Measurements from ENCODE around the gene LONRF3. TPM values are rescaled to one million over a fixed set of nuclear protein-coding genes. Genes with fewer than 3 reads are reported as not detected.

Gene LONRF3
- 0.05 TPM for polyA plus RNA-seq (2012; ENCODE audit: low read depth, missing spikeins)

DNA sequence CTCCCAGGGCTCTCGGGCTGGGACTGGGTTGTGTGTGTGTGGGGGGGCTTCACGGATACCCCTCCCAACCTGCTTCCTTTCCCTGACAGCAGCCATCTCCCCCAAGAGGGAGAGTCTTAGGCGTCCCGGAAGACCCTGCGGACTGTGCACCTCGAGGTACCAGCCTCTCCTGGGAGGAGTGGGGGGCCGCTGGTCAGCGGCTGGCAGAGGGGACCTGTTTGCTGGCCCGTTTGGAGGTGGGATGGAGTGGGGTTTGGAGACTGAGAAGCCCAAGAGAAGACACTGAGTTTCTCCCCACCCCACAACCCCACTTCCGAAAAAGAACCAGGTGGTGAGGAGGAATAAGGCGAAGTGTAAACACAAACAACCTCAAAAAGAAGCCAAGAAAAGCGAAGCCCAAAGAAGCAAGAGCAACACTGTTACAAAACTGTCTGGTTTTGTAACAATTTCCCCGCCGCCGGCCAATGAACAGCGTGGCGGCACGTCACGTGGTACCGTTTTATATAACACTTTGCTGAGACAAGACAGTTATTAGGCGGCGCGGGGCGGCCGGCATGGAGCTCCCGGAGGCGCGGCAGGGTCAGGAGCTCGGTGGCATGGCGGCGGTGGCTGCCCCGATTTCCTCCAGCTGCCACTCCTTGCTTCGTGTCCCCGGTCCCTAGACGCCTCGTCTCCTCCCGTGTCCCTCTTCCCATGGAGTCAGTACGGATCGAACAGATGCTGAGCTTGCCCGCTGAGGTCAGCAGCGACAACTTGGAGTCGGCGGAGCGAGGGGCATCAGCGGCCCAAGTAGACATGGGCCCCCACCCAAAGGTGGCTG lies at the start of gene LONRF3:
LONRF3 (plus strand) TSS at position 531 of the 820 bp plus-strand sequence; CDS start at position 694, 163 bp downstream.
- no peak for DNase-seq (ENCODE audit: insufficient read length, low spot score)
- TF ChIP-seq TAF1 (IDR thresholded peaks at IDR 0.05; ENCODE audit: low read depth, low read length) (no peak), POLR2A (IDR thresholded peaks at IDR 0.05; ENCODE audit: low read depth, low read length) (no peak), PAX5 (IDR thresholded peaks at IDR 0.05; ENCODE audit: insufficient read depth, low read length, severe bottlenecking) (no peak), SPI1 (IDR thresholded peaks at IDR 0.05; ENCODE audit: low read depth, low read length) (no peak), POU2F2 (IDR thresholded peaks at IDR 0.05; ENCODE audit: low read depth, low read length) (no peak), POLR2AphosphoS5 (IDR thresholded peaks at IDR 0.05; ENCODE audit: low read depth, low read length) (no peak)
- no peak for FAIRE-seq

DNA sequence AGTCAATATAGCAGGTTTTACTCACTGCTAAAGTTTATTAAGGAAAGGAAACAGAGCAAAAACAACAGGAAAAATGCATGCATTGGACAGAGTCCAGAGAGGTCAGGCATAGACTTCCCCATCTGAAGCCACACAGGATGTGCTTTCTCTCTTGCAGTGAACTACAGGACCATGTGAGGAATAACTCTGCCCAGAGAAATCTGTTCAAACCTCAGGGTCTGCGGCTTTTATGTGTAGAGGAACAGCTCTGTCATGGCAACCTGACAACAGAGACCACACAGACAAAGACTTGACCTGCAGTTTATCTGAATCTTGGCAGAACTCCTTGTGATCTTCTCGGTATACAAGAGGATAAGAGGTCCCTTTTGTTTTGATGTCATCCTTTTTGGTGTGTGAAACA lies 46.3 kb upstream of the LONRF3 start:
- DNase-seq (ENCODE audit: insufficient read length, low spot score) (no peak), FAIRE-seq (no peak)
- TF ChIP-seq POLR2A (IDR thresholded peaks at IDR 0.05; ENCODE audit: low read depth, low read length) (no peak), TAF1 (IDR thresholded peaks at IDR 0.05; ENCODE audit: low read depth, low read length) (no peak), PAX5 (IDR thresholded peaks at IDR 0.05; ENCODE audit: insufficient read depth, low read length, severe bottlenecking) (no peak), POLR2AphosphoS5 (IDR thresholded peaks at IDR 0.05; ENCODE audit: low read depth, low read length) (no peak), SPI1 (IDR thresholded peaks at IDR 0.05; ENCODE audit: low read depth, low read length) (no peak), POU2F2 (IDR thresholded peaks at IDR 0.05; ENCODE audit: low read depth, low read length) (no peak)

DNA sequence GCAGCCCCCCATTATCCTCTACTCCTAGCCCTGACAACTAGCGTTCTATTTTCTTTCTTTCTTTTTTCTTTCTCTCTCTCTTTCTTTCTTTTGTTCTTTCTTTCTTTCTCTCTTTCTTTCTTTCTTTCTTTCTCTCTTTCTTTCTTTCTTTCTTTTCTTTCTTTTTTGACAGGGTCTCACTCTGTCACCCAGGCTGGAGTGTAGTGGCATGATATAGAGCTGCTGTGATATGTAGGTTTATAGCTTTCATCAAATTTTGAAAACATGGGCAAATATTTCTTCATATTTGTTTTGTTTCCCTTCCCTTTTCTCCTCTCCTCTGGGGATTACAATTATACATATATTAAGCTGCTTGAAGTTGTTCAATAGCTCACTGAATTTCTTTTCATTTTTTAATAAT lies 39.1 kb upstream of the LONRF3 start:
- FAIRE-seq (no peak), DNase-seq (ENCODE audit: insufficient read length, low spot score) (no peak)
- TF ChIP-seq SPI1 (IDR thresholded peaks at IDR 0.05; ENCODE audit: low read depth, low read length) (no peak), TAF1 (IDR thresholded peaks at IDR 0.05; ENCODE audit: low read depth, low read length) (no peak), POU2F2 (IDR thresholded peaks at IDR 0.05; ENCODE audit: low read depth, low read length) (no peak), PAX5 (IDR thresholded peaks at IDR 0.05; ENCODE audit: insufficient read depth, low read length, severe bottlenecking) (no peak), POLR2AphosphoS5 (IDR thresholded peaks at IDR 0.05; ENCODE audit: low read depth, low read length) (no peak), POLR2A (IDR thresholded peaks at IDR 0.05; ENCODE audit: low read depth, low read length) (no peak)

DNA sequence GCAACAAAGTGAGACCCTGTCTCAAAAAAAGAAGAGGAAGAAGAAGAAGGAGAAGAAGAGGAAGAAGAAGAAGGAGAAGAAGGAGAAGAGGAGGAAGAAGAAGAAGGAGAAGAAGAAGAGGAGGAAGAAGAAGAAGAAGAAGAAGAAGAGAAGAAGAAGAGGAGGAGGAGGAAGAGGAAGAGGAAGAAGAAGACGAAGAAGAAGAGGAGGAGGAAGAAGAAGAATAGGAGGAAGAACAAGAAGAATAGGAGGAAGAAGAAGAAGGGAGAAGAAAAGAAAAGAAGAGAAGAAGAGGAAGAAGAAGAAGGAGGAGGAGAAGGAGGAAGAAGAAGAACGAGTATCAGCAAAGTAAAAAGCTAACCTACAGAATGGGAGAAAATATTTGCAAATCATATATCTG lies 33.3 kb upstream of the LONRF3 start:
- DNase-seq (ENCODE audit: insufficient read length, low spot score) (no peak), FAIRE-seq (no peak)

DNA sequence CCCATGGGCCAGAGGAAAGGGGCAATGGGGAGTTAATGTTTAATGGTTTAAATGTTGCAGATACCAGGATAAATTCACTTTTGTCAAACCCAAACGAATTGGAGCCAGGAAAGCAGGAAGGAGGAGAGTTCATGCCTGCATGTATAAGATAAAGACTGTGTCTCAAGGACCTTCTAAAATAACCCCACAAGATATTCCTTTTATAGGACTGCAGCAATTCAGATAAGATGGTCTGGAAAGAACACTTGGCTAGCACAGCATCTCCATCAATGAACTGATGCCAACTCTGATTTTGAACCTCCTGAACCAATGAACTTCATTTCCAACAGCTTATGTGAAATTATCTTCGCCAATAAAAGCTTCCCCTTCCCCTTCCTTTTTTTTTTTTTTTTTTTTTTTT lies 31.3 kb upstream of the LONRF3 start:
- no peak for FAIRE-seq

More for the DNA sequence above, 33.3 kb upstream of the LONRF3 start:
- TF ChIP-seq SPI1 (IDR thresholded peaks at IDR 0.05; ENCODE audit: low read depth, low read length) (no peak), POLR2AphosphoS5 (IDR thresholded peaks at IDR 0.05; ENCODE audit: low read depth, low read length) (no peak), TAF1 (IDR thresholded peaks at IDR 0.05; ENCODE audit: low read depth, low read length) (no peak), POLR2A (IDR thresholded peaks at IDR 0.05; ENCODE audit: low read depth, low read length) (no peak), PAX5 (IDR thresholded peaks at IDR 0.05; ENCODE audit: insufficient read depth, low read length, severe bottlenecking) (no peak), POU2F2 (IDR thresholded peaks at IDR 0.05; ENCODE audit: low read depth, low read length) (no peak)

DNA sequence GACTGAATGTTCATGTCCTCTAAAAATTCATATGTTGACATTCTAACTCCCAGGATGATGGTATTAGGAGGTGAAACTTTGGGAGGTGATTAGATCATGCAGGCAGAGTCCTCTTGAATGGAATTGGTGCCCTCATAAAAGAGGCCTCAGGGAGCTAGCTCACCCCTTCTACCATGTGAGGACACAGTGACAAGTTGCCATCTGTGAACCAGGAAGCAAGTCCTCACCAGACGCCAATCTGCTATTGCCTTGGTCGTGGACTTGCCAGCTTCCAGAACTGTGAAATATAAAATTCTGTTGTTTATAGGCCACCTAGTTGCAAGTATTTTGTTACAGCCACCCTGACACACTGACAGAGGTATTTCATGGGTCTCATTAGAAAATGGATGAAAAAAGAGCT lies 28.5 kb upstream of the LONRF3 start:
- TF ChIP-seq PAX5 (IDR thresholded peaks at IDR 0.05; ENCODE audit: insufficient read depth, low read length, severe bottlenecking): no peak
- TF ChIP-seq POLR2A (IDR thresholded peaks at IDR 0.05; ENCODE audit: low read depth, low read length): no peak
- no peak for TF ChIP-seq TAF1 (IDR thresholded peaks at IDR 0.05; ENCODE audit: low read depth, low read length)
- no peak for TF ChIP-seq POU2F2 (IDR thresholded peaks at IDR 0.05; ENCODE audit: low read depth, low read length)
- no peak for TF ChIP-seq SPI1 (IDR thresholded peaks at IDR 0.05; ENCODE audit: low read depth, low read length)
- no peak for TF ChIP-seq POLR2AphosphoS5 (IDR thresholded peaks at IDR 0.05; ENCODE audit: low read depth, low read length)
- DNase-seq (ENCODE audit: insufficient read length, low spot score): no peak
- no peak for FAIRE-seq

More for the DNA sequence above, 31.3 kb upstream of the LONRF3 start:
- no peak for DNase-seq (ENCODE audit: insufficient read length, low spot score)
- TF ChIP-seq POU2F2 (IDR thresholded peaks at IDR 0.05; ENCODE audit: low read depth, low read length): no peak
- no peak for TF ChIP-seq POLR2A (IDR thresholded peaks at IDR 0.05; ENCODE audit: low read depth, low read length)
- TF ChIP-seq PAX5 (IDR thresholded peaks at IDR 0.05; ENCODE audit: insufficient read depth, low read length, severe bottlenecking): no peak
- no peak for TF ChIP-seq POLR2AphosphoS5 (IDR thresholded peaks at IDR 0.05; ENCODE audit: low read depth, low read length)
- TF ChIP-seq TAF1 (IDR thresholded peaks at IDR 0.05; ENCODE audit: low read depth, low read length): no peak
- no peak for TF ChIP-seq SPI1 (IDR thresholded peaks at IDR 0.05; ENCODE audit: low read depth, low read length)

DNA sequence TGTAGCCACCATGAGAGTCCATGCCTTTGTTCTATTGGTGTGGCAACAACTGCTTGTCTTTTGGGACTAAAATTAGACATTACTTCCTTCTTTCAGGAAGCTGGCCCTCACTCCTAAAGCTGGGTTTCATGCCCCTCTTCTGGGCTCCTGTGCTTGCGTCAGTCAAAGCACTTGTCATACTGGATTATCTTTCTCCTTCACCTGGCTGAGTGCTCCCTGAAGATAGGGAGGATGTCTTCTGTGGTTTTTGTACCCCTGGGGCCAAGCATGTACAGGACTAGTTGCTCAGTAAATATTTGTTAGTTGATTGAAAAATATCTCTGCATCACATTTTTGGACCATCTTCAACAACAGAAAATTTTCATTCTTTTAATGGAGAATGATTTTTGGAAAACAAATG lies 26.1 kb upstream of the LONRF3 start:
- DNase-seq (ENCODE audit: insufficient read length, low spot score) (no peak), FAIRE-seq (no peak)
- TF ChIP-seq PAX5 (IDR thresholded peaks at IDR 0.05; ENCODE audit: insufficient read depth, low read length, severe bottlenecking): no peak
- TF ChIP-seq SPI1 (IDR thresholded peaks at IDR 0.05; ENCODE audit: low read depth, low read length): no peak
- TF ChIP-seq POLR2AphosphoS5 (IDR thresholded peaks at IDR 0.05; ENCODE audit: low read depth, low read length): no peak
- no peak for TF ChIP-seq TAF1 (IDR thresholded peaks at IDR 0.05; ENCODE audit: low read depth, low read length)

DNA sequence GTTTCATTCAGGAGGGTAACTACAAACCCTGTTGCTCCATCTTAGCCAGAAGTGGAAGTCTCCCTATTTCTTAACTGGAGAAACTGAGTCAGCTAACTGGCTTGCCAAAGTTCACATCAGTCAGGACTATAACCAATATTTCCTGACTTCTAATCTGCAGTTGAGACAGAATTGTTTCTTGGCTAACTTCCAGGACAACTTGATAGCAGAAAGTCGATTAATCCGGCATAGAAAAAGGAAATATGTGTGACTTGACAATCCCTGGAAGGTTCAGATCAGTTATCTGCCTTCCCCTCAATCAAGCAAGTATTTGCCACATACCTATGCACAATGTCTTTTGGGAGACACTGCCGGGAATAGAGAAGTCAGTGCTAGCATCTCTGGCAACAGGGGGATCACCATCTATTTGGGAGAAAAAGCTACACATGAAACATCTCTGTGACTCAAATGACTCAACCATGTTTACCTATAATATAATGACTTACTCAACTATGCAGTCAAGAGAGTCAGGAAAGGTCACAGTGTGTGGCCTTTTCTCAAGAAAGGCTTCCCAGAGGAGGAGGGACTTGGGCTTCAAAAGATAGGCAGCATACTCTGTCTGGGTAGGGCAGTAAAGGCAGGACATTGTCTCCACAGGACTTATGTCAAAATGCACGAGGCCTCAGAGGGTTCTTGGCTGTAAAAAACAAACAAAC lies 12.4 kb upstream of the LONRF3 start:
- TF ChIP-seq POLR2AphosphoS5 (IDR thresholded peaks at IDR 0.05; ENCODE audit: low read depth, low read length): no peak
- TF ChIP-seq POU2F2 (IDR thresholded peaks at IDR 0.05; ENCODE audit: low read depth, low read length): no peak
- TF ChIP-seq SPI1 (IDR thresholded peaks at IDR 0.05; ENCODE audit: low read depth, low read length): no peak
- TF ChIP-seq PAX5 (IDR thresholded peaks at IDR 0.05; ENCODE audit: insufficient read depth, low read length, severe bottlenecking): no peak
- TF ChIP-seq POLR2A (IDR thresholded peaks at IDR 0.05; ENCODE audit: low read depth, low read length): no peak
- no peak for TF ChIP-seq TAF1 (IDR thresholded peaks at IDR 0.05; ENCODE audit: low read depth, low read length)
- FAIRE-seq: no peak
- no peak for DNase-seq (ENCODE audit: insufficient read length, low spot score)

DNA sequence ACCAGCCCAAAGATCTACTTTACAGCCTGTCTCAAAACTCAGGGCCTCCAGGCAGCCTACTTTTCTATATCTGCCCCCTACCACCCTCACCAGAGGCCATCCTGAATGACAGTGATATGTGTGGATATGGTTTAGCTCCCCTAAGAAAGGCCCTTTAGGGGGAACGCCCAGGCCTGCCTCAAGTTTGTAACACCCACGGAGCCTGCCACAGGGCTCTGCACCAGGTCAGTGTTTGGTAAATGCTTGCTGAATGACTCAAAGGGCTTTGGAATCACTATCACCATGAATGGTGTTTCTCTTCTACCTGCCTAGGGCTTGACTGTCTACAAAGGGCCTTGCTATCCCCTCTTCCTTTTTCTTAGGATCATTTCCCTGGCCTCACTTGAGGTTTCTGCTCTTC lies 11.3 kb upstream of the LONRF3 start:
- no peak for DNase-seq (ENCODE audit: insufficient read length, low spot score)
- FAIRE-seq: no peak
- TF ChIP-seq PAX5 (IDR thresholded peaks at IDR 0.05; ENCODE audit: insufficient read depth, low read length, severe bottlenecking) (no peak), SPI1 (IDR thresholded peaks at IDR 0.05; ENCODE audit: low read depth, low read length) (no peak), POLR2AphosphoS5 (IDR thresholded peaks at IDR 0.05; ENCODE audit: low read depth, low read length) (no peak), POLR2A (IDR thresholded peaks at IDR 0.05; ENCODE audit: low read depth, low read length) (no peak), TAF1 (IDR thresholded peaks at IDR 0.05; ENCODE audit: low read depth, low read length) (no peak)

Data from GM12891 (cell line).